NCI-H187 (cell line): Measurements from ENCODE around the gene SEPTIN1.
"Not testable (repeated sequence)": the region's sequence is repeated elsewhere in the genome, so short reads cannot be mapped to it uniquely, and the experiment has no call there.

Source experiments
- DNase-seq, 2 experiments: peaks; one replicate each; lab custom pipeline; 2025; lab: John Stamatoyannopoulos, UW

Gene SEPTIN1

GRCh38 chr16:30401768-30402425 is 19.5 kb upstream of the SEPTIN1 start:
- DNase-seq = no peak

DNA sequence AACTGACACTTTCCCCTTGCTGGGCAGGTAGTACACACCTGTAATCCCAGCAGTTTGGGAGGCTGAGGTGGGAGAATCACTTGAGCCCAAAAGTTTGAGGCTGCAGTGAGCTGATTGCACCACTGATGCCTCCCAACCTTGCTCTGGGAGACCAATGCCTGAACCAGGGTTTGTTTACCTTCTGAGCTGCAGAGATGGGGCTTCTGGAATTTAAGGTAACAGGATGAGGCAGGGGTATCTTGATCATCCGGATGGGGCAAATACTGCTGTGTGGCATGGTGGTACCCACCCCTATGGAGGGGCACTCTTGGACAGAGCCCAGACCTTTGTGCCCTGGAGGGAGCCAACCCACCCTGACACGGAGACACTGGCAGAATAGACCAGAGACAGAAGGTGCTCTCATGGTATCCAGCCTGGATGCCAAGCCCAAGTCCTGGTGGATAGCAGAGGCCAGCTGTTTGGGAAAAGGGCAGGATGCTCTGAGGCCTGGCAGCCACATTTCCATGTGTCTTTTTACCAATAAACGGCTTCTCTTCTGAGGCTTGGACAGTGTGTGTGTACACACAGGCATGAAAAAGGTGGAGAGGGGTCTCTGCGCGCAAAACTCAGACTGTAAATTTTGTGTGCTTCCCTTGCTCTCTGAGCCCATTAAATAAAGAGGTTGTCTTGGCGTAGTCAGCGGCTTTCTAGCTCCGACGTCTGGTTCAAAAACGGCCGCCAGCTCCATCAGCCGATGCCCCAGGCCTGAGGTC is 17.2 kb upstream of the SEPTIN1 start:
- no peak for DNase-seq

DNA sequence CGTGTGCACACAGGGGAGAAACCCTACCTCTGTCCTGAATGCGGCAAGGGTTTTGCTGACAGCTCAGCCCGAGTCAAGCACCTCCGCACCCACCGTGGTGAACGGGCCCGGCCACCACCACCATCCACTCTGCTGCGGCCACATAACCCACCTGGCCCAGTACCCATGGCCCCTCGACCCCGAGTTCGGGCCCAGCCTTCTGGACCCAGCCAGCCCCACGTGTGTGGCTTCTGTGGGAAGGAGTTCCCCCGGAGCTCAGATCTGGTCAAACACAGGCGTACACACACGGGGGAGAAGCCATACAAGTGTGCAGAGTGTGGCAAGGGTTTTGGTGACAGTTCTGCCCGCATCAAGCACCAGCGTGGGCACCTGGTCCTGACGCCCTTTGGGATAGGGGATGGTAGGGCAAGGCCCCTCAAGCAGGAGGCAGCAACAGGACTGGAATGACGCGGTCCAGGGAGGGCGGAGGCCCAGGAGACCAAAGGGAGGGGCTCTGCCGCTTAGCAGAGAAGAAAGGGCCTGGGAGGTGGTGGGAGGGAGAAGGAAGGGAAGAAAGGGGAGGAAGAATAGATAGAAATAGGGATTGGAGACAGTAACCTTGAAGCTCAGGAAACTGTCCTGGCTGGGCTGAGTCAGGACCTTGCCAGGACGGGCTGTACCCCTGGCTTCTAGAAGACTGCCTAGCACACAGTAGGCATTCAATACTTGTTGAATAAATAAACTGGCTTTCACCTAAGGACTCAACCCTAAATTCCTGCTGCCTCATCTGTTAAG is 16.5 kb upstream of the SEPTIN1 start:
- DNase-seq = no peak

DNA sequence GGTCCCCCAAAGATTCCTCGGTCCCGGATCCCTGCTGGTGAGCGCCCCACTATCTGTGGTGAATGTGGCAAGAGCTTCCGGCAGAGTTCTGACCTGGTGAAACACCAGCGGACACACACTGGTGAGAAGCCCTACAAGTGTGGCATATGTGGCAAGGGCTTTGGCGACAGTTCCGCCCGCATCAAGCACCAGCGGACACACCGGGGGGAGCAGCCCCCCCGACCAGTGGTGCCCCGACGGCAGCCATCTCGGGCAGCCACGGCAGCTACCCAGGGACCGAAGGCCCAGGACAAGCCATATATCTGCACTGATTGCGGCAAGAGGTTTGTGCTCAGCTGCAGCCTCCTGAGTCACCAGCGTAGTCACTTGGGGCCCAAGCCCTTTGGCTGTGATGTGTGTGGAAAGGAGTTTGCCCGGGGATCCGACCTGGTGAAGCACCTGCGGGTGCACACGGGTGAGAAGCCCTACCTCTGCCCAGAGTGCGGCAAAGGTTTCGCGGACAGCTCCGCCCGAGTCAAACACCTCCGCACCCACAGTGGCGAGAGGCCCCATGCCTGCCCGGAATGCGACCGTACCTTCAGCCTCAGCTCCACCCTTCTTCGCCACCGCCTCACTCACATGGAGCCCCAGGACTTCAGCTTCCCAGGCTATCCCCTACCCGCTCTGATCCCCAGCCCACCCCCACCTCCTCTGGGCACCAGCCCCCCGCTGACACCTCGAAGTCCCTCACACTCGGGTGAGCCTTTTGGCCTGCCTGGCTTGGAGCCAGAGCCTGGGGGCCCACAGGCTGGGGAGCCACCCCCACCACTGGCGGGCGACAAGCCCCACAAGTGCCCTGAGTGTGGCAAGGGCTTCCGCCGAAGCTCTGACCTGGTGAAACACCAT is 15.7 kb upstream of the SEPTIN1 start:
- DNase-seq = no peak

DNA sequence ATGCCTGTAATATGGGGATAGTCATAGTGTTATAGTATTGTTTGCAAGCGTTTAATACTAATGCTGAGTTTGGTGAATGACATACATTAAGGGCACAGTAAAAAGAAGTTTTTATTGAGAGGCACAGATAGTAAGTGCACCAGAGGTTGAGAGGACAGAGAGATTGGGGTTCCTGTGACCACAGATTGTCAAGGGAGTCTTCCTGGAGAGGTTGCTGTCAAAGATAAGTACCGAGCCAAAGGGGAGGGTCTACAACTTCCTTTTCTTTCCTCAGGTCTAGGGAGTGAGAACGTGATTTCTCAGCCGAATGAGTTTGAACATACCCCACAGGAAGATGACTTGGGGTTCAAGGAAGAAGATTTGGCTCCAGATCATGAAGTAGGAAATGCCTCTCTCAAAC is 14.7 kb upstream of the SEPTIN1 start:
- DNase-seq = no peak

DNA sequence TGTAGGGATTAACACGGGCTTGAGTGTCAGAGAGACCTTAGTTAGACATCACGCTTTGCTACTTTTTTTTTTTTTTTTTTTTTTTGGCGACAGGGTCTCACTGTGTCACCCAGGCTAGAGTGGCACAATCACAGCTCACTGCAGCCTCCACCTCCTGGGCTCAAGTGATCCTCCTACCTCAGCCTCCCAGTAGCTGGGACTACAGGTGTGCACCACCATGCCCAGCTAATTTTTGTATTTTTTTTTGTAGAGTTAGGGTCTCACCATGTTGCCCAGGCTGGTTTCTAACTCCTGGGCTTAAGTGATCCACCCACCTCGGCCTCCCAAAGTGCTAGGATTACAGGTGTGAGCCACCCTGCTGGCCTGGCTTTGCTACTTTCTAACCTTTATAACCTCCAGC is 14.3 kb upstream of the SEPTIN1 start:
- DNase-seq = not testable (repeated sequence)

GRCh38 chr16:30395992-30396585 is 13.7 kb upstream of the SEPTIN1 start:
- DNase-seq = no peak

GRCh38 chr16:30395155-30395991 is 13.0 kb upstream of the SEPTIN1 start, which contains the start of gene ZNF48:
Gene ZNF48 (plus strand): TSS chr16:30395420. CDS start chr16:30395795, 375 bp downstream.
- peak; percentile 38 to 61 for DNase-seq

- DNase-seq = no peak
Measured at GRCh38 chr16:30394592-30395154, 12.3 kb upstream of the SEPTIN1 start.

DNA sequence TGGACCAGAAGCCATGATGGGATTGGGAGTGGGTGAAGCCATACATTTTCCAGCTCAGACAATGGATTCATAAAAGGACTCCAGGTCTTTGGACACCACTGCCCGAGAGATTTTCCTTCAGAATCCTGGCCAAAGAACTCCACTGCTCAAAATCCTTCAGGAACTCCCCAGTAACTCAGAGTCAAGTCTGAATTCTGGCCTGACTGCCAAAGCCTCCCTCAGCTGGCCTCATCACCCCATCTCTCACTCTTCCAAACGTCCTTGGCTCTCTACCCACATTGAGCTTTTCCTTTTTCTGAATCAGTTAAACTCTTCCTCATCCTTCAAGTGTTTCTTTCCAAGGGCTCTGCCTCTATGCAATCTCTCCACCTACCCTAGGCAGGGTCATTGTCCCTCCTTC is 1.2 kb upstream of the SEPTIN1 start:
- DNase-seq = no peak

GRCh38 chr16:30381291-30382041 is 895 bp downstream of the SEPTIN1 start:
- no peak for DNase-seq

- DNase-seq = no peak
Measured at GRCh38 chr16:30380803-30381208, 1.6 kb downstream of the SEPTIN1 start.

DNA sequence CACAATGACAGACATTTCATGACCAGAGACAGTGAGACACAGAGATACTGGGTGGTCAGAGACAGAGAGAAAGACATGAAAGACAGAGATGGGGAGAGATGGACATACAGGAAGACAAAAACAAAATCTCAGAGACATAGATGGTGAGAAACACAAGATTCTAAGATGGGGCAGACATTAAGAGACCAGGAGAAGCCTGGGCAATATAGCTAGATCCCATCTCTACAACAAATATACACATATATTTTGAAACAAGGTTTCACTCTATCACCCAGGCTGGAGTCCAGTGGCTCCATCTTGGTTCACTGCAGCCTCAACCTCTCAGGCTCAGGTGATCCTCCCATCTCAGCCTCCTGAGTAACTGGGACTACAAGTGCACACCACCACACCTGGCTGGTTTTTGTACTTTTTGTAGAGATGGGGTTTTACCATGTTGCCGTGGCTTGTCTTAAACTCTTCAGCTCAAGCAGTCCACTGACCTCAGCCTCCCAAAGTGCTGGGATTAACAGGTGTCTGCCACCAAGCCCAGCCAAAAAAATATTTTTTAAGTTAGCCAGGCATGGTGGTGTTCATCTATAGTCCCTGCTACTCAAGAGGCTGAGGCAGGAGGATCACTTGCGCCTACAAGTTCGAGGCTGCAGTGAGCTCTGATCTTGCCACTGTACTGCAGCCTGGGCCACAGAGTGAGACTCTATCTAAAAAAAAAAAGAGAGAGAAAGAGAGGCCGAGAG is 2.1 kb downstream of the SEPTIN1 start:
- no peak for DNase-seq

- DNase-seq = no peak
Measured at GRCh38 chr16:30379158-30379783, 3.1 kb downstream of the SEPTIN1 start.

DNA sequence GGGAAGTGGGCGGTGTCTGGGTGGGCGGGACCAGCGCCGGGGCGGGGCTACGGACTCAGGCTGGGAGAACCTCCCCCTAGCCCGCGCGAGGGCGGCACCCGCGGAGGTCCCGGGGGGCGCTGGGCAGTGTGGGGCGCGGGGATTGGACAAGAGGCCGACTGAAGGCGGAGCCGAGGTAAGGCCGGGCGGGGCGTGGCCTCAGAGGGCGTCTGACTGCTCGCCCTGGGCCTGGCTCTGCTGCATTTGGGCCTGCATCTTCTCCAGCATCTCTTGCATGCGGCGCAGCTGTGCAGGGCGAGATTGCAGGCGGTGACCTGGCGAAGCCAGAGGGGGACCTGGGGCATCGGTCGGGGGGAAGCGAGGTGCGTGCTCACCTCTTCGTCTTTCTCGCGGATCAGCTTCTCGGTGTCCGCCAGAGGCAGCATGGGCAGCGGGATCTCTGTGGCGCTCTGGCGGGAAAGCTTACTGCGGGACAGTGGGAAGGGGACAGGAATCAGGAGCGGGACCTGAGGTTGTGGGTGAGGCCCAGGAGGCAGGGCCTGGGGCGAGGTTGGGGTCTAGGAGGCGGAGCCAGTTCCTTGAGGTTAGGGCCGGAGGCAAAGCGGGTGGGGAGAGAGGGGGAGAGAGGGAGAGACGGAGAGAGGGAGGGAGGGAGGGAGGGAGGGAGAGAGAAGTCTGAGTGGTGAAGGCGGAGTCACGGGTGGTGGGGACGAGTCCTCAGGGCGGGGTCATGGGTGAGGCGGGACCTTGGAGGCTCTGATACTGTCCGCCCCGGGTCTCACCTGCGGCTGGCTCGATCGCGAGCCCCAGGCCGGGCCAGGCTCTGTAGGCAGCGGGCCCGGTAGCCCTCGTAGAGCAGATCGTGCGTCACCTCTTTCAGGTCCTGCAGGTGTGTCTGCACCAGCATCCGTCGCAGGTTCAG is 3.9 kb downstream of the SEPTIN1 start:
- peak; percentile 76 to 90 for DNase-seq

GRCh38 chr16:30377812-30378235 is 4.5 kb downstream of the SEPTIN1 start:
- peak in 1 of 2 experiments; percentile 39 for DNase-seq
